Endothelial cell of umbilical vein (primary cell): ENCODE measurements around the gene ZBTB17.

ENCODE experiments used
- CTCF ChIP-seq, 2 donors: IDR thresholded peaks; 1 replicate in 1 of 2; 2 replicates in 1 of 2; pipeline ENCODE4 v1.5.1; 2011; ENCODE audit warnings: low read length in 2 of 2, mild to moderate bottlenecking in 2 of 2, moderate library complexity in 2 of 2, control low read depth in 1 of 2, inconsistent platforms in 1 of 2, low read depth in 1 of 2; ENCODE audit not compliant: insufficient read depth in 1 of 2; ENCODE audit errors: extremely low read depth in 1 of 2
- EZH2 ChIP-seq: IDR thresholded peaks from 2 replicates; pipeline ENCODE4 v1.6.1; 2012; ENCODE audit warnings: borderline replicate concordance, low read depth, mild to moderate bottlenecking, moderate library complexity, low read length, inconsistent platforms; ENCODE audit not compliant: severe bottlenecking
- MAX ChIP-seq: IDR thresholded peaks from 2 replicates; pipeline ENCODE4 v1.6.1; 2011; ENCODE audit not compliant: insufficient read depth, insufficient read length
- POLR2A ChIP-seq: IDR thresholded peaks from 2 replicates; pipeline ENCODE4 v1.6.1; 2012; ENCODE audit warnings: low read depth, mild to moderate bottlenecking, control low read depth, low read length

- no peak for TF ChIP-seq CTCF (IDR thresholded peaks at IDR 0.05; ENCODE audit: extremely low read depth in 1 of 2, insufficient read depth in 1 of 2, low read depth in 1 of 2, low read length in 2 of 2)
- TF ChIP-seq MAX = no peak
- no peak for TF ChIP-seq EZH2
- TF ChIP-seq POLR2A = no peak
Measured at GRCh38 chr1:15923241-15923640, 52.7 kb downstream of the ZBTB17 start.
